ENCODE measurements around the gene TPST2. TPM values are rescaled to one million over a fixed set of nuclear protein-coding genes. Genes with fewer than 3 reads are reported as not detected.

TPST2 gene
- total RNA-seq, 2 donors from 2014 or later = 37.7 to 82.3 TPM

- Histone ChIP-seq H3K4me3 (no peak overlapping the region), H3K36me3 (no peaks in the 10 kb centered on the region), H3K27me3 (replicated peaks; ENCODE audit: insufficient read depth) (no peaks in the 10 kb centered on the region), H3K27ac (no peak overlapping the region), H3K4me1 (ENCODE audit: control insufficient read depth in 1 of 2, low read depth in 2 of 2) (peaks cover 0 to 17% of the 10 kb centered on the region in 2 donors), H3K9me3 (no peaks in the 10 kb centered on the region)
- no peak for ATAC-seq (ENCODE audit: insufficient number of reproducible peaks, low FRiP score, low read depth)
- no peak for TF ChIP-seq CTCF (IDR thresholded peaks at IDR 0.05)
- no peak for DNase-seq (ENCODE audit: low spot score)
Measured at GRCh38 chr22:26547426-26547825, 42.5 kb downstream of the TPST2 start.

- DNase-seq (ENCODE audit: low spot score) (no peak), ATAC-seq (ENCODE audit: insufficient number of reproducible peaks, low FRiP score, low read depth) (no peak)
- TF ChIP-seq CTCF (IDR thresholded peaks at IDR 0.05) = no peak
- H3K4me1 ChIP-seq (ENCODE audit: control insufficient read depth in 1 of 2, low read depth in 2 of 2) = peaks cover 0 to 15% of the 10 kb centered on the region in 2 donors
- H3K4me3 ChIP-seq = no peak overlapping the region
- no peak overlapping the region for H3K27ac ChIP-seq
- no peaks in the 10 kb centered on the region for H3K27me3 ChIP-seq (replicated peaks; ENCODE audit: insufficient read depth)
- no peaks in the 10 kb centered on the region for H3K9me3 ChIP-seq
- H3K36me3 ChIP-seq = peaks cover 2% of the 10 kb centered on the region
Measured at GRCh38 chr22:26546282-26546681, 43.6 kb downstream of the TPST2 start.

GRCh38 chr22:26545827-26546226, 44.1 kb downstream of the TPST2 start:
- no peak for TF ChIP-seq CTCF (IDR thresholded peaks at IDR 0.05)
- no peak overlapping the region for H3K27ac ChIP-seq

GRCh38 chr22:26545385-26545784, 44.5 kb downstream of the TPST2 start:
- no peak for ATAC-seq (ENCODE audit: insufficient number of reproducible peaks, low FRiP score, low read depth)
- no peak for DNase-seq (ENCODE audit: low spot score)
- Histone ChIP-seq H3K36me3 (peaks cover 9% of the 10 kb centered on the region), H3K9me3 (no peaks in the 10 kb centered on the region), H3K4me1 (ENCODE audit: control insufficient read depth in 1 of 2, low read depth in 2 of 2) (peaks cover 0 to 6% of the 10 kb centered on the region in 2 donors), H3K4me3 (no peak overlapping the region), H3K27ac (no peak overlapping the region), H3K27me3 (replicated peaks; ENCODE audit: insufficient read depth) (no peaks in the 10 kb centered on the region)
- no peak for TF ChIP-seq CTCF (IDR thresholded peaks at IDR 0.05)

More at GRCh38 chr22:26545827-26546226, 44.1 kb downstream of the TPST2 start:
- H3K4me1 ChIP-seq (ENCODE audit: control insufficient read depth in 1 of 2, low read depth in 2 of 2) = peaks cover 0 to 10% of the 10 kb centered on the region in 2 donors
- no peaks in the 10 kb centered on the region for H3K9me3 ChIP-seq
- peaks cover 6% of the 10 kb centered on the region for H3K36me3 ChIP-seq
- ATAC-seq (ENCODE audit: insufficient number of reproducible peaks, low FRiP score, low read depth) (no peak), DNase-seq (ENCODE audit: low spot score) (no peak)
- H3K27me3 ChIP-seq (replicated peaks; ENCODE audit: insufficient read depth) = no peaks in the 10 kb centered on the region
- H3K4me3 ChIP-seq = no peak overlapping the region

- ATAC-seq (ENCODE audit: insufficient number of reproducible peaks, low FRiP score, low read depth) (no peak), DNase-seq (ENCODE audit: low spot score) (no peak)
- TF ChIP-seq CTCF (IDR thresholded peaks at IDR 0.05) = no peak
- peaks cover 9% of the 10 kb centered on the region for H3K36me3 ChIP-seq
- no peak overlapping the region for H3K27ac ChIP-seq
- no peaks in the 10 kb centered on the region for H3K27me3 ChIP-seq (replicated peaks; ENCODE audit: insufficient read depth)
- no peaks in the 10 kb centered on the region for H3K9me3 ChIP-seq
- no peak overlapping the region for H3K4me3 ChIP-seq
- H3K4me1 ChIP-seq (ENCODE audit: control insufficient read depth in 1 of 2, low read depth in 2 of 2) = no peaks in the 10 kb centered on the region
Measured at GRCh38 chr22:26544489-26544888, 45.4 kb downstream of the TPST2 start.

Data from thoracic aorta (tissue), 2 donors.